Endodermal cell (in vitro differentiated cells): ENCODE measurements around the gene EPHA6. TPM values are rescaled to one million over a fixed set of nuclear protein-coding genes. Genes with fewer than 3 reads are reported as not detected.

ENCODE experiments used
- DNase-seq: peaks from one replicate; pipeline ENCODE4 v3.0.0-alpha.2; 2017
- H3K27ac ChIP-seq: 2 replicates; pipeline ENCODE4 v1.5.1; 2013; ENCODE audit warnings: mild to moderate bottlenecking, low read depth, low read length, moderate library complexity
- H3K27me3 ChIP-seq: 2 replicates; pipeline ENCODE4 v1.6.1; 2013; ENCODE audit warnings: mild to moderate bottlenecking, low read length, moderate library complexity; ENCODE audit not compliant: insufficient read depth, control insufficient read depth, poor library complexity, severe bottlenecking
- H3K36me3 ChIP-seq: 2 replicates; pipeline ENCODE4 v1.7.0; 2013; ENCODE audit warnings: mild to moderate bottlenecking, low read length, moderate library complexity; ENCODE audit not compliant: control insufficient read depth, insufficient read depth
- H3K4me1 ChIP-seq: one replicate; pipeline ENCODE4 v1.7.0; 2013; ENCODE audit warnings: low read length; ENCODE audit not compliant: control insufficient read depth, insufficient read depth
- H3K4me3 ChIP-seq: 2 replicates; pipeline ENCODE4 v1.5.1; 2013; ENCODE audit warnings: mild to moderate bottlenecking, low read length, moderate library complexity
- H3K9ac ChIP-seq: 2 replicates; pipeline ENCODE4 v1.6.1; 2013; ENCODE audit warnings: mild to moderate bottlenecking, low read length, moderate library complexity; ENCODE audit not compliant: poor library complexity, severe bottlenecking; ENCODE audit errors: extremely low read depth
- H3K9me3 ChIP-seq: 2 replicates; pipeline ENCODE4 v1.6.1; 2013; ENCODE audit warnings: mild to moderate bottlenecking, low read length, moderate library complexity; ENCODE audit not compliant: control insufficient read depth
- H3K27ac Mint-ChIP-seq: 2 replicates; pipeline ENCODE4 v1.8.0; 2020; ENCODE audit warnings: mixed read lengths
- H3K27me3 Mint-ChIP-seq: 2 replicates; pipeline ENCODE4 v1.8.0; 2021; ENCODE audit warnings: mild to moderate bottlenecking, mixed read lengths; ENCODE audit not compliant: insufficient read depth
- H3K36me3 Mint-ChIP-seq: 2 replicates; pipeline ENCODE4 v1.8.0; 2020; ENCODE audit warnings: low read depth, mixed read lengths
- H3K4me1 Mint-ChIP-seq: 2 replicates; pipeline ENCODE4 v1.8.0; 2020; ENCODE audit warnings: mixed read lengths
- H3K4me3 Mint-ChIP-seq: 2 replicates; pipeline ENCODE4 v1.8.0; 2020; ENCODE audit warnings: mild to moderate bottlenecking, moderate library complexity, mixed read lengths
- H3K9me3 Mint-ChIP-seq: 2 replicates; pipeline ENCODE4 v1.8.0; 2020; ENCODE audit warnings: mild to moderate bottlenecking, mixed read lengths
- CTCF ChIP-seq: fragments of 200-600 bp; sonication (generic); conservative IDR thresholded peaks from 2 replicates; pipeline ENCODE4 v1.5.0; 2021; ENCODE audit warnings: antibody characterized with exemption, mild to moderate bottlenecking
- WGBS, 2 experiments: methylation state at CpG; one replicate each; pipeline versions ENCODE4 v1.1.5 to v1.1.7; 2013; ENCODE audit warnings: missing lambda C conversion rate in 2 of 2, mixed read lengths in 1 of 2; ENCODE audit not compliant: insufficient coverage in 1 of 2, insufficient read length in 1 of 2; 5-methylcytosine and 5-hydroxymethylcytosine counted together
- total RNA-seq, 2 donors: library from RNA; stranded (reverse); fragmentation: NEBNext Ultra II Directional in 1 of 2; extraction: Animal tissue kit (Norgen Biotek cat#: 25700) in 1 of 2; gene quantifications; 2 replicates in 1 of 2; 3 replicates in 1 of 2; pipeline ENCODE4 v1.2.1, GENCODE V29; 2021

EPHA6 gene
- total RNA-seq, 2 donors from 2014 or later = 4.6 to 12.2 TPM

GRCh38 chr3:97430601-97431000 is 616.2 kb downstream of the EPHA6 start:
- no peaks in the 10 kb centered on the region for H3K36me3 ChIP-seq
- no peak overlapping the region for H3K4me3 ChIP-seq
- H3K27me3 ChIP-seq = no peaks in the 10 kb centered on the region
- H3K9ac ChIP-seq = no peak overlapping the region
- H3K27ac ChIP-seq = no peak overlapping the region
- H3K4me1 ChIP-seq = no peaks in the 10 kb centered on the region
- Mint-ChIP-seq H3K36me3 (peaks cover 5% of the 10 kb centered on the region), H3K9me3 (peaks cover 18% of the 10 kb centered on the region), H3K27me3 (no peaks in the 10 kb centered on the region), H3K4me3 (no peak overlapping the region), H3K27ac (no peak overlapping the region), H3K4me1 (peaks cover 6% of the 10 kb centered on the region)
- no peak for DNase-seq
- TF ChIP-seq CTCF = no peak
- 86% methylated on average over 2 of the region's 2 CpGs; no CpG with 5 or more reads in 1 of the 2 experiments for WGBS, 2 experiments
- H3K9me3 ChIP-seq = no peaks in the 10 kb centered on the region

GRCh38 chr3:97432914-97433313 is 618.5 kb downstream of the EPHA6 start:
- Histone ChIP-seq H3K9ac (no peak overlapping the region), H3K36me3 (no peaks in the 10 kb centered on the region), H3K9me3 (no peaks in the 10 kb centered on the region), H3K27ac (no peak overlapping the region), H3K27me3 (no peaks in the 10 kb centered on the region), H3K4me1 (no peaks in the 10 kb centered on the region), H3K4me3 (no peak overlapping the region)
- Mint-ChIP-seq H3K9me3 (no peaks in the 10 kb centered on the region), H3K4me3 (no peak overlapping the region), H3K36me3 (no peaks in the 10 kb centered on the region), H3K4me1 (peaks cover 6% of the 10 kb centered on the region), H3K27me3 (no peaks in the 10 kb centered on the region), H3K27ac (no peak overlapping the region)
- DNase-seq = no peak
- TF ChIP-seq CTCF = no peak
- WGBS, 2 experiments = 100% methylated on average over 2 of the region's 2 CpGs; no CpG with 5 or more reads in 1 of the 2 experiments

GRCh38 chr3:97438131-97438530 is 623.7 kb downstream of the EPHA6 start:
- Mint-ChIP-seq H3K27me3 (no peaks in the 10 kb centered on the region), H3K4me1 (peaks cover 4% of the 10 kb centered on the region), H3K4me3 (no peak overlapping the region), H3K36me3 (no peaks in the 10 kb centered on the region), H3K9me3 (no peaks in the 10 kb centered on the region), H3K27ac (no peak overlapping the region)
- H3K4me1 ChIP-seq = no peaks in the 10 kb centered on the region
- WGBS, 2 experiments = no CpG with 5 or more reads among the region's 1 CpG
- H3K4me3 ChIP-seq = no peak overlapping the region
- DNase-seq = no peak
- H3K9ac ChIP-seq = no peak overlapping the region
- H3K27ac ChIP-seq = no peak overlapping the region
- H3K36me3 ChIP-seq = no peaks in the 10 kb centered on the region
- TF ChIP-seq CTCF = no peak
- no peaks in the 10 kb centered on the region for H3K9me3 ChIP-seq
- H3K27me3 ChIP-seq = no peaks in the 10 kb centered on the region
